ENCODE data around the gene GSTO1.

Gene GSTO1

DNA sequence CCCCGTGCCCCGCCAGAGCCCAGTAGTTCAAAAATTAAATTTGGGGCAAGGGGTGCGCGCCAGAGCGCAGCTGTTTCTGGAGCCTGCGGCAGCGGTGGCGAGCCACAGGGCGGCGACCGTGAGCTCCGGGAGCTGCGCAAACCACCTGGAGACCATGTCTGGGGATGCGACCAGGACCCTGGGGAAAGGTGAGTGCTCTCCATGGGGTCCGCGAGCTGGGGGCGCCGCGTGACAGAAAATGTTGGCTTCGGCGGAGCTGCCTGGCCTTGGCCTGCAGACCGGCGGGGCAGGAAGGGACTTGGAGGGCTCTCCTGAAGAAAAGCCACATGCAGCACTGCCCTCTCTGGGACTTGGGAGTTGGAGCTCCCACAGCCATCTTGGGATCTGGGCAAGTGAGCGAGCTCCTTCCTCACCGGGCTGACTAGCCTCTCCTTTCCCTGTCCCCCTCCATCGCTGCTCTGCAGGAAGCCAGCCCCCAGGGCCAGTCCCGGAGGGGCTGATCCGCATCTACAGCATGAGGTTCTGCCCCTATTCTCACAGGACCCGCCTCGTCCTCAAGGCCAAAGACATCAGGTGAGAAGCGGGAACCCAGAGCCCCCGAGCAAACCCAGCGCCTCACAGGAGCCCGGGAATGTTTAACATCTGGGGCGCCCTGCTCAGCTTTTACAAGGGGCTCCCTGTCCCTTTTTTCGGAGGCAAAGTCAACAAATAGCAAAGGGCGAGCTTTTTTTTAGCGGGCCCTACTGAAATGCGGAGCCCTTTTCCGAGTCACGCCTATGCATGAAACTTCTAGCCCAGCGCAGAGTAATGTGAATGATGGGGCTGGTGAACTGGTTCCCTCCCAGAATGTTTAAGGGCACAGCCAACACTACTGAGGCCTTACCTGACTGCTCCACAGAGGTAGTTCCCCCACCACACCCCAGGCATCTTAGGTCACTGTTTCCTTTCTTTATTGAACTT is 20.4 kb downstream of the GSTO1 start (continued):
- no peak for TF ChIP-seq MEIS1 (CRISPR knock-in tag; IDR thresholded peaks at IDR 0.05; ENCODE audit: borderline replicate concordance)
- no peak for TF ChIP-seq ZNF202 (tag by site-specific recombination; IDR thresholded peaks at IDR 0.05; ENCODE audit: borderline replicate concordance)
- TF ChIP-seq, protein P1, sequence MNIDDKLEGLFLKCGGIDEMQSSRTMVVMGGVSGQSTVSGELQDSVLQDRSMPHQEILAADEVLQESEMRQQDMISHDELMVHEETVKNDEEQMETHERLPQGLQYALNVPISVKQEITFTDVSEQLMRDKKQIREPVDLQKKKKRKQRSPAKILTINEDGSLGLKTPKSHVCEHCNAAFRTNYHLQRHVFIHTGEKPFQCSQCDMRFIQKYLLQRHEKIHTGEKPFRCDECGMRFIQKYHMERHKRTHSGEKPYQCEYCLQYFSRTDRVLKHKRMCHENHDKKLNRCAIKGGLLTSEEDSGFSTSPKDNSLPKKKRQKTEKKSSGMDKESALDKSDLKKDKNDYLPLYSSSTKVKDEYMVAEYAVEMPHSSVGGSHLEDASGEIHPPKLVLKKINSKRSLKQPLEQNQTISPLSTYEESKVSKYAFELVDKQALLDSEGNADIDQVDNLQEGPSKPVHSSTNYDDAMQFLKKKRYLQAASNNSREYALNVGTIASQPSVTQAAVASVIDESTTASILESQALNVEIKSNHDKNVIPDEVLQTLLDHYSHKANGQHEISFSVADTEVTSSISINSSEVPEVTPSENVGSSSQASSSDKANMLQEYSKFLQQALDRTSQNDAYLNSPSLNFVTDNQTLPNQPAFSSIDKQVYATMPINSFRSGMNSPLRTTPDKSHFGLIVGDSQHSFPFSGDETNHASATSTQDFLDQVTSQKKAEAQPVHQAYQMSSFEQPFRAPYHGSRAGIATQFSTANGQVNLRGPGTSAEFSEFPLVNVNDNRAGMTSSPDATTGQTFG (tag by site-specific recombination; IDR thresholded peaks at IDR 0.05; ENCODE audit: borderline replicate concordance), result no peak
- TF ChIP-seq ZEB2 (tag by site-specific recombination; IDR thresholded peaks at IDR 0.05), result peak; percentile 78
- TF ChIP-seq ZNF132 (tag by site-specific recombination; IDR thresholded peaks at IDR 0.05; ENCODE audit: borderline replicate concordance), result no peak
- TF ChIP-seq, protein P2, sequence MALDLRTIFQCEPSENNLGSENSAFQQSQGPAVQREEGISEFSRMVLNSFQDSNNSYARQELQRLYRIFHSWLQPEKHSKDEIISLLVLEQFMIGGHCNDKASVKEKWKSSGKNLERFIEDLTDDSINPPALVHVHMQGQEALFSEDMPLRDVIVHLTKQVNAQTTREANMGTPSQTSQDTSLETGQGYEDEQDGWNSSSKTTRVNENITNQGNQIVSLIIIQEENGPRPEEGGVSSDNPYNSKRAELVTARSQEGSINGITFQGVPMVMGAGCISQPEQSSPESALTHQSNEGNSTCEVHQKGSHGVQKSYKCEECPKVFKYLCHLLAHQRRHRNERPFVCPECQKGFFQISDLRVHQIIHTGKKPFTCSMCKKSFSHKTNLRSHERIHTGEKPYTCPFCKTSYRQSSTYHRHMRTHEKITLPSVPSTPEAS (tag by site-specific recombination; IDR thresholded peaks at IDR 0.05), result peak; percentile 29; the same call in 1 of the 2 replicates
- no peak for TF ChIP-seq ZNF184 (tag by site-specific recombination; IDR thresholded peaks at IDR 0.05)
- TF ChIP-seq ZNF138 (tag by site-specific recombination; IDR thresholded peaks at IDR 0.05; ENCODE audit: borderline replicate concordance), result no peak
- peak; percentile 59 for TF ChIP-seq ZBTB17 (tag by site-specific recombination; IDR thresholded peaks at IDR 0.05)
- TF ChIP-seq, protein P3, sequence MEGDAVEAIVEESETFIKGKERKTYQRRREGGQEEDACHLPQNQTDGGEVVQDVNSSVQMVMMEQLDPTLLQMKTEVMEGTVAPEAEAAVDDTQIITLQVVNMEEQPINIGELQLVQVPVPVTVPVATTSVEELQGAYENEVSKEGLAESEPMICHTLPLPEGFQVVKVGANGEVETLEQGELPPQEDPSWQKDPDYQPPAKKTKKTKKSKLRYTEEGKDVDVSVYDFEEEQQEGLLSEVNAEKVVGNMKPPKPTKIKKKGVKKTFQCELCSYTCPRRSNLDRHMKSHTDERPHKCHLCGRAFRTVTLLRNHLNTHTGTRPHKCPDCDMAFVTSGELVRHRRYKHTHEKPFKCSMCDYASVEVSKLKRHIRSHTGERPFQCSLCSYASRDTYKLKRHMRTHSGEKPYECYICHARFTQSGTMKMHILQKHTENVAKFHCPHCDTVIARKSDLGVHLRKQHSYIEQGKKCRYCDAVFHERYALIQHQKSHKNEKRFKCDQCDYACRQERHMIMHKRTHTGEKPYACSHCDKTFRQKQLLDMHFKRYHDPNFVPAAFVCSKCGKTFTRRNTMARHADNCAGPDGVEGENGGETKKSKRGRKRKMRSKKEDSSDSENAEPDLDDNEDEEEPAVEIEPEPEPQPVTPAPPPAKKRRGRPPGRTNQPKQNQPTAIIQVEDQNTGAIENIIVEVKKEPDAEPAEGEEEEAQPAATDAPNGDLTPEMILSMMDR (tag by site-specific recombination; IDR thresholded peaks at IDR 0.05), result peak; percentile 86
- no peak for TF ChIP-seq ZNF664 (tag by site-specific recombination; IDR thresholded peaks at IDR 0.05)
- TF ChIP-seq ZNF391 (tag by site-specific recombination; IDR thresholded peaks at IDR 0.05; ENCODE audit: borderline replicate concordance, low read depth), result no peak
- no peak for TF ChIP-seq ZNF544 (tag by site-specific recombination; IDR thresholded peaks at IDR 0.05)
- TF ChIP-seq ZNF610 (tag by site-specific recombination; IDR thresholded peaks at IDR 0.05; ENCODE audit: borderline replicate concordance), result no peak; the same call in 1 of the 2 replicates
- no peak for TF ChIP-seq ZNF10 (tag by site-specific recombination; IDR thresholded peaks at IDR 0.05)
- TF ChIP-seq, protein P4, sequence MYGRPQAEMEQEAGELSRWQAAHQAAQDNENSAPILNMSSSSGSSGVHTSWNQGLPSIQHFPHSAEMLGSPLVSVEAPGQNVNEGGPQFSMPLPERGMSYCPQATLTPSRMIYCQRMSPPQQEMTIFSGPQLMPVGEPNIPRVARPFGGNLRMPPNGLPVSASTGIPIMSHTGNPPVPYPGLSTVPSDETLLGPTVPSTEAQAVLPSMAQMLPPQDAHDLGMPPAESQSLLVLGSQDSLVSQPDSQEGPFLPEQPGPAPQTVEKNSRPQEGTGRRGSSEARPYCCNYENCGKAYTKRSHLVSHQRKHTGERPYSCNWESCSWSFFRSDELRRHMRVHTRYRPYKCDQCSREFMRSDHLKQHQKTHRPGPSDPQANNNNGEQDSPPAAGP (tag by site-specific recombination; IDR thresholded peaks at IDR 0.05), result no peak
- TF ChIP-seq, protein P5, sequence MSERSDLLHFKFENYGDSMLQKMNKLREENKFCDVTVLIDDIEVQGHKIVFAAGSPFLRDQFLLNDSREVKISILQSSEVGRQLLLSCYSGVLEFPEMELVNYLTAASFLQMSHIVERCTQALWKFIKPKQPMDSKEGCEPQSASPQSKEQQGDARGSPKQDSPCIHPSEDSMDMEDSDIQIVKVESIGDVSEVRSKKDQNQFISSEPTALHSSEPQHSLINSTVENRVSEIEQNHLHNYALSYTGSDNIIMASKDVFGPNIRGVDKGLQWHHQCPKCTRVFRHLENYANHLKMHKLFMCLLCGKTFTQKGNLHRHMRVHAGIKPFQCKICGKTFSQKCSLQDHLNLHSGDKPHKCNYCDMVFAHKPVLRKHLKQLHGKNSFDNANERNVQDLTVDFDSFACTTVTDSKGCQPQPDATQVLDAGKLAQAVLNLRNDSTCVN (tag by site-specific recombination; optimal IDR thresholded peaks at IDR 0.05), result peak; percentile 48
- TF ChIP-seq GLIS2 (tag by site-specific recombination; IDR thresholded peaks at IDR 0.05), result peak; percentile 67
- TF ChIP-seq KLF10 (tag by site-specific recombination; IDR thresholded peaks at IDR 0.05), result no peak
- TF ChIP-seq ZBTB1 (tag by site-specific recombination; IDR thresholded peaks at IDR 0.05), result no peak
- TF ChIP-seq SCRT2 (tag by site-specific recombination; IDR thresholded peaks at IDR 0.05), result no peak
- TF ChIP-seq RBAK (tag by site-specific recombination; IDR thresholded peaks at IDR 0.05), result no peak
- no peak for TF ChIP-seq TRIM28 (IDR thresholded peaks at IDR 0.05; ENCODE audit: borderline replicate concordance, low read length)
- peak; percentile 19; the same call in 1 of the 2 replicates for TF ChIP-seq ZNF324 (tag by site-specific recombination; IDR thresholded peaks at IDR 0.05)
- no peak for TF ChIP-seq ZSCAN23 (tag by site-specific recombination; IDR thresholded peaks at IDR 0.05)
- TF ChIP-seq, protein P6, sequence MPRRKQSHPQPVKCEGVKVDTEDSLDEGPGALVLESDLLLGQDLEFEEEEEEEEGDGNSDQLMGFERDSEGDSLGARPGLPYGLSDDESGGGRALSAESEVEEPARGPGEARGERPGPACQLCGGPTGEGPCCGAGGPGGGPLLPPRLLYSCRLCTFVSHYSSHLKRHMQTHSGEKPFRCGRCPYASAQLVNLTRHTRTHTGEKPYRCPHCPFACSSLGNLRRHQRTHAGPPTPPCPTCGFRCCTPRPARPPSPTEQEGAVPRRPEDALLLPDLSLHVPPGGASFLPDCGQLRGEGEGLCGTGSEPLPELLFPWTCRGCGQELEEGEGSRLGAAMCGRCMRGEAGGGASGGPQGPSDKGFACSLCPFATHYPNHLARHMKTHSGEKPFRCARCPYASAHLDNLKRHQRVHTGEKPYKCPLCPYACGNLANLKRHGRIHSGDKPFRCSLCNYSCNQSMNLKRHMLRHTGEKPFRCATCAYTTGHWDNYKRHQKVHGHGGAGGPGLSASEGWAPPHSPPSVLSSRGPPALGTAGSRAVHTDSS (tag by site-specific recombination; IDR thresholded peaks at IDR 0.05), result no peak
- TF ChIP-seq ZNF747 (tag by site-specific recombination; IDR thresholded peaks at IDR 0.05), result no peak
